GM13977 (cell line): ENCODE measurements around the gene TTC8.

Experiments used
- DNase-seq: peaks from one replicate; pipeline ENCODE4 v3.0.0; 2012; ENCODE audit warnings: low spot score
- in situ Hi-C: fragments of 300-500 bp; cut with MboI; formaldehyde crosslinking; loops from one replicate; pipeline ENCODE4 v1.12.0; 2022; ENCODE audit warnings: low sequenced_read_pairs, low pct_unique_long_range_greater_than_20kb, mixed read lengths, inconsistent platforms; ENCODE audit not compliant: unreplicated experiment
- TF ChIP-seq, protein P1 (sequence below): IDR thresholded peaks from 2 replicates; pipeline ENCODE4 v1.5.1; 2012; ENCODE audit warnings: mild to moderate bottlenecking, control low read depth; ENCODE audit not compliant: insufficient read depth; ENCODE audit errors: extremely low read depth, missing control alignments

TTC8 gene

DNA sequence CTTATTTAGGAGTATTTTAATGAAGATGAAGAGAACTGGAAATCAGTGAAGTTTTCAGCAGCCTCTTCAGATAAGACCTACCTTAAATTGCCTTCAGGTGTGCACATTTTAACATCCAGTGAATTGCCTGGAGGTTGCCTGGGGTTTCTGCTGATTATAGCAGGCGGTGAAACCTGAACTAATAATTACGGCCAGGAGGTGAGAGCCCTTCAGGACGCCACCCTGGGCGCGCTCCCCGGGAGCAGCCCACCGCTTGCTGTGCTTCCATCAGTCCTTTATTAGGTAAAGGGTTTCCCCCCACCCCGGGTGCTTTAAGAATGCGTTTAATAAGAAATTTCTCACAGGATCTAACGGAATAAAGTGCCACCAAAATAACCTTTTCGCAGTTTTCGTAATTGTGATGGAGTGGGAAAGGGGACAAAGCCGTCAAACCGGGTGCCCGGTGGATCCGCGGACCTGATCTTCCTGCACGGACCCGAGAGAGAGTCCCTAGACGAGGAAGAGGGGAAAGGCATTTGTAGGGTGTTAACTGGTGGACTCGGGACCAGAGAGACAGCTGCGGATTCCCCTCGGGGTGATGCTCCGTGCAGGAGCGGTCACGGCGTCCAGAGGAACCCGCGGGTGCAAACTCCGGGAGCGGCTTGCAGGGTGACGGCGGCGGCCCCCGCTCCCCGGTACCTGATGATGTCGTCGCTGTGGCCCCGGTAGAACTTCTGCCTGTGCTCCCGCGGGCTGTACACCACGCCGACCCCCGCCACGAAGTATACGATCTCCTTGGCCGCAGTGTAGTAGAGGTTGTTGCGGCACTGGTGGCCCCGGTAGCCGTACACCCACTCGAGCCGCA lies 32.6 kb upstream of the TTC8 start:
- DNase-seq = no peak
- TF ChIP-seq, protein P1, sequence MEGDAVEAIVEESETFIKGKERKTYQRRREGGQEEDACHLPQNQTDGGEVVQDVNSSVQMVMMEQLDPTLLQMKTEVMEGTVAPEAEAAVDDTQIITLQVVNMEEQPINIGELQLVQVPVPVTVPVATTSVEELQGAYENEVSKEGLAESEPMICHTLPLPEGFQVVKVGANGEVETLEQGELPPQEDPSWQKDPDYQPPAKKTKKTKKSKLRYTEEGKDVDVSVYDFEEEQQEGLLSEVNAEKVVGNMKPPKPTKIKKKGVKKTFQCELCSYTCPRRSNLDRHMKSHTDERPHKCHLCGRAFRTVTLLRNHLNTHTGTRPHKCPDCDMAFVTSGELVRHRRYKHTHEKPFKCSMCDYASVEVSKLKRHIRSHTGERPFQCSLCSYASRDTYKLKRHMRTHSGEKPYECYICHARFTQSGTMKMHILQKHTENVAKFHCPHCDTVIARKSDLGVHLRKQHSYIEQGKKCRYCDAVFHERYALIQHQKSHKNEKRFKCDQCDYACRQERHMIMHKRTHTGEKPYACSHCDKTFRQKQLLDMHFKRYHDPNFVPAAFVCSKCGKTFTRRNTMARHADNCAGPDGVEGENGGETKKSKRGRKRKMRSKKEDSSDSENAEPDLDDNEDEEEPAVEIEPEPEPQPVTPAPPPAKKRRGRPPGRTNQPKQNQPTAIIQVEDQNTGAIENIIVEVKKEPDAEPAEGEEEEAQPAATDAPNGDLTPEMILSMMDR = no peak
- in situ Hi-C loops = no loop called here

DNA sequence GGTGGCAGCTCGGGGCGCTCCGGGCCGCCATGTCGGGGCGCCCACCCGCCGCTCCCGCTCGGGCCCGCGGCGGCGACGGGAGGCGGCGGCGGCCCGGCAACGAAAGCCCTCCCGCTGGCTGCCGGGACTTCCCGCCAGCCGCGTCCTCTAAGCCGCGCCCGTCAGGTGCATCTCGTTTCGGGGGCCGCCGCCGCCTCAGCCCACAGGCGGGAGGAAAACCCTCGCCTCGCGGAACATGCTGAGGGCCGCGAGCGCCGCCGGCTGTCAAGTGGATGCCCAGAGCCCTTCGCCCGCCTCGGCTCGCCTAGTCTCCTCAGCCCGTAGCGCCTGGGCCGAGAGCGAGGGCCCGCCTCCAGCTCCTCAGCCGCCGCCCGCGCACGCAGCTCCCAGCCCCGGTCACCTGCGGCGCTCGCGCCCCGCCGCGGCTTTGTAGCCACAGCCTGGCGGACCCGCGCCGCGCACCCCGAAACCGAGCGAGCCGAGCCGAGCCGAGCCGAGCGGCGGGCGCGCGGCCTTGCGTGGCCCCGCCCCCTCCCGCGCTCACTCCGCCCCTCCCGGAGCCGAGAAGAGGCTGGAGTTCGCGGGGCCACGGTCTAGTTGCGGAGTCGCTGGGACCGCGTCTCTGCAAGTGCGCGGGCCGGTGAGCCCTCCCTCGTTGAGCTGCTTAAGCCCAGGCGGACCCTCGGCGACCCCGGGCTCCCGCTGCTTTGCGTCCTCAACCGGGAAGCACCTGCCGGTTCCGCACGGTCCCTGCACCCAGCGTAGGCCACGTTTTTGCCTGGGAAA lies 31.8 kb upstream of the TTC8 start, which contains the start of gene EML5:
EML5 (minus strand) TSS at position 481 of the 786 bp plus-strand sequence; CDS start at position 31, 450 bp downstream.
- TF ChIP-seq, protein P1 = peak; percentile 40
- in situ Hi-C loops = no loop called here
- peak; percentile 85 for DNase-seq

DNA sequence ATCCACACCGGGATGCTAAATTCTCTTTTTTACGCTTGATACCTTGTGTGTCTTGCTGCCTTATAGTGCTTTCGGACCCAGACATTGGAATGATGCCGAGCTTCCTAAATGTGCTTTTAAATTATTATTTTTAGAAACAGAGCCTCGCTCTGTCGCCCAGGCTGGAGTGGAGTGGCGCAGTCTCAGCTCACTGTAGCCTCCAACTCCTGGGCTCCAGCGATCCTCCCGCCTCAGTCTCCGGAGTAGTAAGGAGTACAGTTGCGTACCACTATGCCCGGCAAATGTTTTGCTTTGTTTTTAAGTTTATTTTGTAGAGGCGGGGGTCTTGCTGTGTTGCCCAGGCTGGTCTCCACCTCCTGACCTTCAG lies 31.2 kb upstream of the TTC8 start:
- TF ChIP-seq, protein P1 = no peak
- in situ Hi-C loops = no loop called here
- DNase-seq = no peak

DNA sequence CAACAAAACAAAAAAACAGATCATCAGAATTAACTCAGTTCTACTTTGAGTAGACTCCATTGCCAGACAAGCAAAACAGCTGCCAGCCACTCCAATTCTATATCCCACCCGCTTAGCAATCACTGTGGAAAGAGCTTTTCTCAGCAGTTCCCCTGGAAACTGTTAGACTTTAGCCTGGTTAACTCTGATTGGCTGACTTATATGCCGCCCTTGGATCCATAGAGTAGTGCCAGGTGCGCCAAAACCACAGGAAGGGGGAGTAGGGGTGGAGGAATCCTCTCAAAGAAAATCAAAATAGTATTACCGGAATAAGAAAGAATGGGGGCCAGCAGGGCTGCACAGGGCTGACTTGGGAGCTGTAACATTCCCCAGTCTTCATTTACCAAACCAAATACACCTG lies 26.3 kb upstream of the TTC8 start:
- in situ Hi-C loops = no loop called here
- DNase-seq = no peak

DNA sequence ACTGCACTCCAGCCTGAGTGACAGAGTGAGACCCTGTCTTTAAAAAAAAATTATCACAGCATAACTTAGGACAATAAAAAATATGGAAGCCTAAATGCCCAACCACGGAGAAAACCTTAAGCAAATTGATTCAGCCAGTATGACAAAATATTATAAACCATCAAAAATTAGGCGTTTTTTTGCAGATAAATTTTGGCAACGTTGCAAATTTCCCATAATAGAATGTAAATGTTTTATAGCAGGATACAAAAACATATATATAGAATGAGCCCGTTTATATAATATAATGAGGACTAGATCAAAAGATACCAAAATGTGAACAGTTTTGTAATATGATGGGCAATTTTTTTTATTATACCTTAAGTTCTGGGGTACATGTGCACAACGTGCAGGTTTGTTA lies 24.9 kb upstream of the TTC8 start:
- DNase-seq = no peak
- TF ChIP-seq, protein P1 = no peak
- in situ Hi-C loops = no loop called here

More for the DNA sequence above, 26.3 kb upstream of the TTC8 start:
- TF ChIP-seq, protein P1 = no peak

DNA sequence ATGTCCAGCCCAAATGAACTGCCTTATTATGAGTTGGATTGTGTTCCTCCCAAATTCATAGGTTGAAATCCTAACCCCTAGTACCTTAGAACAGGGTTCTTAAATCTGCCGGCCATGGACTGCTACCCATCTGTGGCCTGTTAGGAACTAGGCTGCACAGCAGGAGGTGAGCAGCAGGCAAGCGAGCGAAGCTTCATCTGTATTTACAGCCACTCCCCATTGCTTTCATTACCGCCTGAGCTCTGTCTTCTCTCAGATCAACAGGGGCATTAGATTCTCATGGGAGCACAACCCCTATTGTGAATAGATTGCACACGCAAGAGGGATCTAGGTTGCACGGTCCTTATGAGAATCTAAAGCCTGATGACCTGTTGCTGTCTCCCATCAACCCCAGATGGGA lies 21.9 kb upstream of the TTC8 start:
- TF ChIP-seq, protein P1 = no peak
- in situ Hi-C loops = no loop called here
- DNase-seq = no peak
